OCI-LY3 (cell line): ENCODE results near the gene HORMAD1.

Experiments
- H2AFZ ChIP-seq: fragments of 200-600, 300-600 bp; shearing (Covaris generic); 2 replicates; pipeline ENCODE4 v1.6.0; 2014; ENCODE audit warnings: antibody characterized with exemption, low read depth, low read length
- H3K27ac ChIP-seq: fragments of 200-600, 300-600 bp; sonication (generic); 2 replicates; pipeline ENCODE4 v1.5.1; 2014; ENCODE audit warnings: mild to moderate bottlenecking, low read length, moderate library complexity, mixed read lengths
- H3K27me3 ChIP-seq: fragments of 200-600, 300-600 bp; sonication (generic); 2 replicates; pipeline ENCODE4 v1.6.1; 2014; ENCODE audit warnings: low read depth, low read length, mixed read lengths
- H3K36me3 ChIP-seq: fragments of 200-600, 300-600 bp; sonication (generic); replicated peaks from 2 replicates; pipeline ENCODE3; 2014; ENCODE audit warnings: low read depth, low read length, mixed read lengths
- H3K4me1 ChIP-seq: fragments of 300-600, 200-600 bp; sonication (generic); 2 replicates; pipeline ENCODE4 v1.6.1; 2014; ENCODE audit warnings: low read length, mixed read lengths
- H3K4me2 ChIP-seq: fragments of 200-600, 300-600 bp; sonication (generic); 2 replicates; pipeline ENCODE4 v1.6.1; 2014; ENCODE audit warnings: low read length, mixed read lengths
- H3K4me3 ChIP-seq: fragments of 300-600, 200-600 bp; sonication (generic); 2 replicates; pipeline ENCODE4 v1.5.1; 2014; ENCODE audit warnings: antibody characterized with exemption, mild to moderate bottlenecking, low read length, moderate library complexity
- H3K79me2 ChIP-seq: fragments of 300-600, 200-600 bp; shearing (Covaris generic); 2 replicates; pipeline ENCODE4 v1.6.1; 2014; ENCODE audit warnings: mild to moderate bottlenecking, low read length, mixed read lengths
- H3K9ac ChIP-seq: fragments of 300-600, 200-600 bp; shearing (Covaris generic); 2 replicates; pipeline ENCODE4 v1.6.0; 2014; ENCODE audit warnings: mild to moderate bottlenecking, low read length, moderate library complexity
- H3K9me3 ChIP-seq: fragments of 200-600, 300-600 bp; shearing (Covaris generic); 2 replicates; pipeline ENCODE4 v1.6.1; 2014; ENCODE audit warnings: low read length, mixed read lengths; ENCODE audit not compliant: insufficient read depth
- H4K20me1 ChIP-seq: fragments of 200-600, 300-600 bp; sonication (generic); 2 replicates; pipeline ENCODE4 v1.6.1; 2016; ENCODE audit warnings: low read length, mixed read lengths; ENCODE audit not compliant: insufficient read depth
- CTCF ChIP-seq: fragments of 200-600, 300-600 bp; sonication (generic); IDR thresholded peaks from 2 replicates; pipeline ENCODE4 v1.5.1; 2014; ENCODE audit warnings: antibody characterized with exemption, low read length, low read depth
- EZH2phosphoT487 ChIP-seq: fragments of 200-600 bp; shearing (Covaris generic); IDR thresholded peaks from 2 replicates; pipeline ENCODE4 v1.6.1; 2018; ENCODE audit warnings: antibody characterized with exemption, mixed run types, low read depth

HORMAD1 gene

GRCh38 chr1:150678988-150679387 is 41.7 kb downstream of the HORMAD1 start:
- Histone ChIP-seq H3K36me3 (peaks cover 6% of the 10 kb centered on the region), H3K4me1 (no peaks in the 10 kb centered on the region), H3K4me3 (no peak overlapping the region), H3K9me3 (no peaks in the 10 kb centered on the region), H3K4me2 (no peak overlapping the region), H3K27ac (no peak overlapping the region), H4K20me1 (no peaks in the 10 kb centered on the region), H2AFZ (no peak overlapping the region), H3K9ac (no peak overlapping the region), H3K79me2 (no peaks in the 10 kb centered on the region), H3K27me3 (no peaks in the 10 kb centered on the region)
- TF ChIP-seq EZH2phosphoT487 (no peak), CTCF (no peak)

- H2AFZ ChIP-seq = no peak overlapping the region
- H3K4me3 ChIP-seq = no peak overlapping the region
- no peaks in the 10 kb centered on the region for H3K9me3 ChIP-seq
- H3K9ac ChIP-seq = no peak overlapping the region
- peaks cover 6% of the 10 kb centered on the region for H3K36me3 ChIP-seq
- no peaks in the 10 kb centered on the region for H4K20me1 ChIP-seq
- H3K4me1 ChIP-seq = no peaks in the 10 kb centered on the region
- no peaks in the 10 kb centered on the region for H3K27me3 ChIP-seq
- H3K4me2 ChIP-seq = no peak overlapping the region
- TF ChIP-seq CTCF = no peak
- no peak for TF ChIP-seq EZH2phosphoT487
- H3K79me2 ChIP-seq = no peaks in the 10 kb centered on the region
- no peak overlapping the region for H3K27ac ChIP-seq
These were observed 45.8 kb downstream of the HORMAD1 start for GRCh38 chr1:150674881-150675280.

GRCh38 chr1:150663321-150663720 is 57.4 kb downstream of the HORMAD1 start:
- Histone ChIP-seq H3K4me2 (no peak overlapping the region), H3K4me3 (no peak overlapping the region), H3K27me3 (no peaks in the 10 kb centered on the region), H3K36me3 (peaks cover 14% of the 10 kb centered on the region), H4K20me1 (no peaks in the 10 kb centered on the region), H2AFZ (no peak overlapping the region), H3K27ac (no peak overlapping the region), H3K9ac (no peak overlapping the region), H3K79me2 (no peaks in the 10 kb centered on the region), H3K9me3 (no peaks in the 10 kb centered on the region), H3K4me1 (no peaks in the 10 kb centered on the region; the same call in 1 of the 2 replicates)
- TF ChIP-seq EZH2phosphoT487 (no peak), CTCF (no peak)

GRCh38 chr1:150662811-150663210 is 57.9 kb downstream of the HORMAD1 start:
- Histone ChIP-seq H3K79me2 (no peaks in the 10 kb centered on the region), H3K27ac (no peak overlapping the region), H3K27me3 (no peaks in the 10 kb centered on the region), H4K20me1 (no peaks in the 10 kb centered on the region), H3K9me3 (no peaks in the 10 kb centered on the region), H2AFZ (no peak overlapping the region), H3K9ac (no peak overlapping the region), H3K4me3 (no peak overlapping the region), H3K4me2 (no peak overlapping the region), H3K36me3 (peaks cover 14% of the 10 kb centered on the region), H3K4me1 (no peaks in the 10 kb centered on the region; the same call in 1 of the 2 replicates)
- TF ChIP-seq CTCF = no peak
- TF ChIP-seq EZH2phosphoT487 = no peak
